GM18907 (cell line): ENCODE measurements around the gene IL18RAP.
A peak's percentile ranks its signal among the peaks of the same experiment; 100 is the strongest.

Experiments used
- ATAC-seq: cut with Tn5 transposase; IDR thresholded peaks from one replicate; pipeline ENCODE4 v1.9.1; 2021; ENCODE audit warnings: mild to moderate bottlenecking, moderate library complexity; ENCODE audit not compliant: unreplicated experiment

Gene IL18RAP

DNA sequence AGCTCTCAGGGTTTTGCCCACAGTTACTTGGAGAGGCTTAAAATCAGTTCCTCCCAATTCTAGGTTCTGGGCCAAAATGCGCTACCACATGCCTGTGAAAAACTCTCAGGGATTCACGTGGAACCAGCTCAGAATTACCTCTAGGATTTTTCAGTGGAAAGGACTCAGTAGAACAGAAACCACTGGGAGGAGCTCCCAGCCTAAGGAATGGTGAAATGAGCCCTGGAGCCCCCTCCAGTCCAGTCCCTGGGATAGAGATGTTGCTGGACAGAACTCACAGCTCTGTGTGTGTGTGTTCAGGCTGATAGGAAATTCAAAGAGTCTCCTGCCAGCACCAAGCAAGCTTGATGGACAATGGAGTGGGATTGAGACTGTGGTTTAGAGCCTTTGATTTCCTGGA lies 29.0 kb downstream of the IL18RAP start:
- ATAC-seq: no peak

DNA sequence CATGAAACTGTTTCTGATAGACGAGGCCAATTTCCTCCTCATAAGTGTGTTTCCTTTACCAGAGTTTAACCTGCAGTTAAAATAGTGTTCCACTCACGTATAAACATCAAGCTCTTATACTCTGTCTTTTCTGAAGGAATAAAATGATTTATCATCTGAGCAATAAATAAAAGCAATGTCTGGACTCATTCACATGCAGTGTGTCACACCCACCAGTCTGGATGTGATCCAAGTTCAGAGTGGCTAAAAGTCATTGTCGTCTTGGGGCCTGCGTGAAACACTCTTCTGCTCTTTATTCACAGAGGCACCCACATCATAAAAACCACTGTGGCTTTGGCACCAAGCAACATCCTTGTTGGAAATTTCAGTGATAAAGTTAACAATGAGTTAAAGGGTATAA lies 30.5 kb downstream of the IL18RAP start:
- ATAC-seq: no peak

- ATAC-seq: no peak
Measured at GRCh38 chr2:102455061-102455670, 32.2 kb downstream of the IL18RAP start.

- no peak for ATAC-seq
Measured at GRCh38 chr2:102460467-102460866, 37.5 kb downstream of the IL18RAP start.

DNA sequence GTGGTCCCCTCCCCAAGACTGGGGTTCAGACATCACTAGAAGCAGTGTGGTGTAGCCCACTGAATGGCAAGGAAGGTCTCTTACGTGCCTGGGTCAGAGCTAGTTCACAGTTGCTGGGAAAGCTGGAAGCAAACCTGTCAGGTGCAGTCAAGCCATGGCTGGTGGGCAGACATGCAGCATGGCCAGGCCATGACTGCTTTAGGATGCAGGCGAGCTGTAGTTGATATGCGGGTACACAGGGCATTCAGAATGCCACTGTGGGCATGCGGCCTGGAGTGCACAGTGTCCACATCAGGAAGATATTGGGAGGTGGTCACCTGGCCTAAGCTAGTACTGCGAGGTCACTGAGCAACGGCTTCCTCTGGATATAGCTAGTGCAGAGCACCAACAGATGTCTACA lies 38.2 kb downstream of the IL18RAP start:
- ATAC-seq: no peak

GRCh38 chr2:102463160-102463559 lies 40.2 kb downstream of the IL18RAP start:
- ATAC-seq: no peak

DNA sequence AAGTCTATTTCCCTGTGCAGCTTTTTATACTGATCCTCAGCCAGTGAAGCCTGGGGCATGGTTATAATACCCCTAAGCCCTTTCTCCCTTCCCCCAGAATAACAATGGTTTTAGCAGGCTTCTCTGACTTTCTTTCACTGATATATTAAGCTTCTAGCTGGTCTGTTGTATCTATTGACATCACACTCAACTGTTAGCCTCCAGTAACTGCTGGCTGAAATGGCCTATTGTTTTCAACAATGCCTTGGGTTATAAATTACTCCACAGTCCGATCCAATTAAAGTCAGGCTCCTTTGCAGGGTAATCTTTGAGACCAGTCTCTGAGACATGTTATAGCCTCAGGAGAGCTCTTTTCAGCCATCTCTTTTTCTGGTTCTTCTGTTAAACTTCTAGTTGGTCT lies 47.2 kb downstream of the IL18RAP start:
- ATAC-seq: no peak

- peak; percentile 64 for ATAC-seq
Measured at GRCh38 chr2:102473020-102473419, 50.1 kb downstream of the IL18RAP start, which contains the start of gene SLC9A4. Gene SLC9A4, plus strand, starts transcription at chr2:102473226. Its CDS starts 534 bp downstream, at chr2:102473760.

GRCh38 chr2:102473631-102474030 lies 50.7 kb downstream of the IL18RAP start:
- no peak for ATAC-seq

GRCh38 chr2:102474785-102475184 lies 51.8 kb downstream of the IL18RAP start:
- ATAC-seq: no peak

DNA sequence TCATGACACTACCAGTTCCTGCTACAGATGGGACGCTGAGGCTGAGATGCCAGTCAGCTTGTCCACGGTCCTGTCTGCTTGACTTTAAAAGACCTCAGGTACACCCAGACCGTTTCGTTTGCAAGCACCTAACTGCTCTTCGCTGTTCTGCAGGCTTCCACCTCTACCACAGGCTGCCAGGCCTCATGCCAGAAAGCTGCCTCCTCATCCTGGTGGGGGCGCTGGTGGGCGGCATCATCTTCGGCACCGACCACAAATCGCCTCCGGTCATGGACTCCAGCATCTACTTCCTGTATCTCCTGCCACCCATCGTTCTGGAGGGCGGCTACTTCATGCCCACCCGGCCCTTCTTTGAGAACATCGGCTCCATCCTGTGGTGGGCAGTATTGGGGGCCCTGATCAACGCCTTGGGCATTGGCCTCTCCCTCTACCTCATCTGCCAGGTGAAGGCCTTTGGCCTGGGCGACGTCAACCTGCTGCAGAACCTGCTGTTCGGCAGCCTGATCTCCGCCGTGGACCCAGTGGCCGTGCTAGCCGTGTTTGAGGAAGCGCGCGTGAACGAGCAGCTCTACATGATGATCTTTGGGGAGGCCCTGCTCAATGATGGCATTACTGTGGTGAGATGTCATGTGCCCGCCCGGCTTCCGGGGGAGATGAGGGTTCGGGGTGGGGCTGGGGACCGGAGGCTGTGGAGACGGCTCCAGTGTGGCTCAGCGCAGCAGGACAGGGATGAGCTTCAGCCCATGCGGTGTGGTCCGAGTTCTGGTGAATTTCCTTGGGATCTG lies 55.9 kb downstream of the IL18RAP start:
- ATAC-seq: no peak

DNA sequence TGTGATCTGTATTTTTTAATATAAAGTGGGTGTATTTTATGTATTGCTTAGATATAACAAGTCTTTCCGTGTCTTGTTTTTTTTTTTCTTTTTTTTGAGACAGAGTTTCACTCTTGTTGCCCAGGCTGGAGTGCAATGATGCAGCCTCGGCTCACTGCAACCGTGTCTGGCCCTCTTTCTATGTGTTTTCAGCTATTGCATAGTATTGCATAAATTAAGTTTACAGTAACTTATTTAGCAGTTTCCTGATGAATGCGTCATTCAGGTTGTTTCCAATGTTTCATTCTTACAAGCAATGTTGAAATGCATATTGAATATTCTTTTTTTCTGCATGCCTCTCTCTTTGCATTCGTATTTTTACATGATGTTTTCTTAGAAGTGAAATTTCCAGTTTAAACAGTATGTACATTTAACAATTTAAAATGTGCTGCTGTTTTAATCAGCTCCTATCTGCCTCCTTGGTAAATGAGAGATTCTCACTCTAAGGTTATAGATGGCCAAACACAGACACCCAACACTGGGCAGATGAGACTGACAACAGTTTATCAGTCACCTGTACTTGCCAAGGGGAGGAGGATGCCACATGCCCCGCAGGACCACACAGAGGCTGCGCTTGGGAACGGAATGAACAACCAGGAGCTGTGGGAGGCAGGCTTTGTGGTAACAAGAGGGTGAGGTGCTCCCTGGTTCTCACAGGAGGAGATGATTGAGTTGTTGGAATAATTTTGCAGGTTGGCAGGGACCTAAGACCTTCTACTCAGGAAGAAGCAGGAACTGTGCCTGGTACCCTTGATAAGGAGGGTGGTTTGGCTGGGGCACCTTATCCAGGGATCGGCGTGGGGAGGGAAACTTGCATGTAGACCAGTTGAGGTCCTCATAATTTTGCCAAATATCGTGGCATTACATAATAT lies 57.6 kb downstream of the IL18RAP start:
- ATAC-seq: no peak

DNA sequence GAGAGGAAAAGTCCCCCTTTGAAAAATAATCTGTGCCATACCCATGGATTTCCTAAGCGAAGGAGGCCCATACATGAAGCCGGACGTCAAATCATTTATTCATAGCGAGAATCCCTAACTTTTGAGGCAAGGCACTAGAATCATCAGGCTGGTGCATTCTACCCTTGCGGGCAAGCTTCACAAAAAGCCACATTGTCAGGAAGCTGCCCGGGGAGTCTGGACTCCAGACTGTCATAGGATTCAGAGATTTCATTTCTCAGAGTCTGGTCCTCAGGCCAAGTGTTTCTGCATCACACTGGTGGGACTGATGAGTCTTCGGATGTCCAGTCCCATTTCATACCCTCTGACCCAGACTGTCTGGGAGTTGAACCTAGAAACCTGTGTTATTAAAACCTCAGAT lies 59.0 kb downstream of the IL18RAP start:
- ATAC-seq: no peak

GRCh38 chr2:102483086-102483485 lies 60.1 kb downstream of the IL18RAP start:
- ATAC-seq: no peak

DNA sequence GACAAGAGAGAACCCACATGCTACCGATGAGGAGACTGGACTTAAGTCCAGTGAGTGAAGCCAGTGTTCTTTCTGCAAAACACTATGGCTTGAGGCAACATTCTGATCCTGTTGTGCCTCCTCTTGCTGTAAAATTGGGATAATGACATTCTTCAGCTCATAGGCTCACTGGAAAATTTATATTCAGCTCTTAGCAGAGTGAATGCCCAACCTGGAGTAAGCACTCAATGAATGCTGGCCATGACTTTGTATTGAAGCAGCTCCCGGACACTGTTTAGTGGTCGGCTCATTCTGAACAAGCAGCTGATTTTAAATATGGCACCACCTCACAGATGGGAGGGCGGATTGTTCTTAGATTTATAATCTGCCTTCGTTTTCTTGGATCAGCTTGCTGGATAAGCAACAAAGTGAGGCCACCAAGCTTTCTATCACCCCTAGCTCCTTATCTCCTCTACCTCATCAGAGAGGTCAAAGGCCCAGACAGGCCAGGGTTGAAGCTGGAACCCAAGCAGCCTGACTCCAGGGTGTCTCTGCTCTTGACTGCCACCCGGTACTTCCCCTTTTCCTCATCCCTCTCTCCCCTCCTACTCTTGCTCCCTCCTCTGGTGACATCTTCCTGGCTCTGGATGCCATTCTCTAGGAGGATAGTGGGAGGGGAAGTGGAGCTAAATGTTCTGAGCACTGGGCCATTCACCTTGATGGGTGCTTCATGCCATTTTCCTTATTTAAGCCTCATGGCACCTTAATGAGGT lies 61.5 kb downstream of the IL18RAP start:
- no peak for ATAC-seq

DNA sequence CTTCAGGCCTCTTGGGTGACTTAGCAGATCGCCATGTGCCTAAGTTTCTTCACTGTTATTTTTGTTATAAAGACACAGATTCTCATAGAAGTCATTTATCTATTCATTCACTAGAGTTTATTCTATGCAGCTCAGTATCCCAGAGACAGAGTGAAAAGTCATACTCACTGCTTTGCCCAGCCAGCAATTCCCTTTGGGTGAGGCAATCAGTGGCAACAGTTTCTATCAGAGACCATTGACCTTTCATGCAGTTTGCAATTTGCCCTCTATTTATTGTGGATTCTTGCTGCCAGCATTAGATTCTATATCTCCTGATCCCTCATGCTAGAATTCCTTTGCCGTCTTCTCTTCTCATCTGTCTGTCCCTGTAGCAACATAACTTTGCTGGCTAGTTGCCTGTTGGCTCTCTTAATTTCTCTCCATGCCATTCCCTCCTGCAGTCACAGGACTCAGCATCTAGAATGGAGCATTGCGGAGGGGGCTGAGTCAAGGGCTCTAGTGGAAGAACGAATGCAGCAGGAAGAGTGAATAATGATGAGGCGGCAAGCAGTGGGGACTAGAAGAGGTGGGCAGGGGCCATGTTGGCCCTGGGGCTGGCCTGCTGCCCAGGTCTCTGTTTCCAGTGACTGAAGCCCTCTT lies 62.3 kb downstream of the IL18RAP start:
- ATAC-seq: no peak

DNA sequence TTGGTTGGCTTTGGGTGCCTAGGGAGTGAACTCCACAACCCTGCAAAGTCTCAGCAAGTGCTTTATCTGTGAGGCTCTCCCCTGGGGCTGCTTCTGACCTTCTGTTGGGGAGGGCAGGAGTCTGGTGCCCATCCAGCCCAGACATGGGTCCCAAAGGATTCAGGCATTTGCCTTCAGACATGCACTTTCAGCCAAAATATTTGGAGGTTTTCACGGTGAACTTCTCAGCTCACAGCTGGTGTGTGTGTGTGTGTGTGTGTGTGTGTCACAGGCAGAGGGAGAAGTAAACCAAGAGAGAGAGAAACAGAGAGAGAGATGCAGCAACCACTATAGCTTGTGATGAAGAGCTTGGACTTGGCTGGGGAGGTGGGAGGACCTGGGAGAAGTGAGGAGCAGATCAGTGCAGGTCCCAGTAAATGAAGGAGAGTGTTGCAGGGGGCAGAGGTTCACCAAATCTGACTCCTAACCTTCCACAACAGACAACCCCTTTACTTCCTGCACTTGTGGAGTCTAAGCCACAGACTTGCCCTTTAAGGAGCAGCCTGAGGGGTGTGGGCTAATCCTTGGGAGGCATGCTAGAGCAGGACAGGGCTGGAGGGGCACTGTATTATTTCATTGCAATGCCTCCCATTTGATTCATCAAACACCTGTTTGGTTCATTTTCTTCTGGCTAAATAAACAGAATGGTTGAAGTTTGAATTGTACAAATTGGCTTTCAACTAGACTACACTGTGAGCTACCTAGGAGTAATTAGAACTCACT lies 64.2 kb downstream of the IL18RAP start:
- ATAC-seq: no peak

DNA sequence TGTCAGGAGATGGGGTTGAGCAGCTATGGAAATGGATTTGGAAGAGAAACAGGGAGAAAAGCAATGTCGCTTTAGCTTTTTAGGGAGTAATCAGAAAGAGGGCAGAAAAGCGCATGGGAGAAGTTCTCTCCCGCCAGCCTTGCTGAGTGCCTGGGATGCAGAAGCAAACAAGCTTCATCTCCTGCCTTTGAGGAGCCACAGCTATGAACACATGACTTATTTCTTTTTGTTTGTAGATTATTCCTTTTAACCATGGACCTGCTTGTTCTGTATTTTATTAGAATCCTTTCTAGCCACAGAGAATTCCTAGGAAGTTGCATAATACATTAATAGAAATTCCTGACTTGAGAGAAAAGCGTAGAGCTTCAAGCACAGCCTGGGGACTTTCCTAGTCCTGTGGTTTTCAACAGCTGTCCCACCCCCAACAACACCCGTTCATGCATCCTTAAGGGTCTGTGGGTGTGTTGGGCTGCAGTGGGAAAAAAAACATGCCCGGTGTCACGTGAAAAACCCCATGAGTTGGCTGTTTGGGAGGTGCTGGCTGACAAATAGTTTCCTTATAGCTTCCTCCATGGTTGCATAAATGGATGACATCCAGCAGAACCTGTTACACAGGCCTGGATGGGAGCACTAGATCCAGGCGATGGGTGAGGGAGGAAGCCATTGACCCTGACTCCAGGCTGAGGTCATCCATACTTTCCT lies 65.0 kb downstream of the IL18RAP start:
- ATAC-seq: no peak

DNA sequence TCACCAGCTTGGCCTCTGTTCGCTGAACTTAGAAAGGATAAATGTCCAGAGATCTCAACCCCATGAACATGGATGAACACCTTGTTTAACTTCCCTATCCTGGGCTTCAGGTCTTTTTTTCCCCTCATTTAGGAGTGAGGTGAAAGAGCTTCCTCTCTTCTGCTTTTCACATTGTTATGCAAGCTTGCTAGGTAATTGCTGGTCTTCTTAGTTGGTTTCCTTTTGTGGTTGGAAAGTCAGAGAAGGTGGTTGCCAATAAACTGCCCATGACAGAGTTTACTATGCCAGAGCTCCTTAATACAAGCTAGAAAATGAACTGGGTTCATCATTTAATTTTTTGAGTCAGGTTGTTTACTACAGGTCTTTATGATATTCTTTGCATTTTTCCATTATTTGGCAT lies 66.7 kb downstream of the IL18RAP start:
- peak; percentile 49 for ATAC-seq
